GM06990 (cell line): ENCODE results near the gene ANKRD33B.

Experiments used
- DNase-seq: peaks from one replicate; pipeline ENCODE4 v3.0.0-alpha.2; 2011; ENCODE audit not compliant: insufficient read length; ENCODE audit errors: extremely low read depth
- H3K27me3 ChIP-seq: replicated peaks from 2 replicates; pipeline ENCODE4 v1.6.0; 2011; ENCODE audit warnings: low read length; ENCODE audit not compliant: control insufficient read depth, insufficient read depth
- H3K36me3 ChIP-seq: 2 replicates; pipeline ENCODE4 v1.5.1; 2011; ENCODE audit warnings: low read length; ENCODE audit not compliant: control insufficient read depth, insufficient read depth
- H3K4me3 ChIP-seq: replicated peaks from 2 replicates; pipeline ENCODE4 v1.5.1; 2011; ENCODE audit warnings: low read depth, mild to moderate bottlenecking, control low read depth, low read length
- CTCF ChIP-seq: IDR thresholded peaks from 2 replicates; pipeline ENCODE4 v1.5.1; 2011; ENCODE audit warnings: low read length, control low read depth, mild to moderate bottlenecking, inconsistent platforms; ENCODE audit not compliant: insufficient read depth, poor library complexity, severe bottlenecking

ANKRD33B gene

GRCh38 chr5:10585518-10585915, 21.6 kb downstream of the ANKRD33B start:
- H3K4me3 ChIP-seq: no peak overlapping the region
- no peak for DNase-seq
- no peak for TF ChIP-seq CTCF
- no peaks in the 10 kb centered on the region for H3K27me3 ChIP-seq
- H3K36me3 ChIP-seq: peaks cover 6% of the 10 kb centered on the region

GRCh38 chr5:10586008-10586407, 22.1 kb downstream of the ANKRD33B start:
- H3K36me3 ChIP-seq: peaks cover 6% of the 10 kb centered on the region
- no peak overlapping the region for H3K4me3 ChIP-seq
- no peaks in the 10 kb centered on the region for H3K27me3 ChIP-seq
- no peak for TF ChIP-seq CTCF
- DNase-seq: no peak

- no peaks in the 10 kb centered on the region for H3K27me3 ChIP-seq
- peaks cover 6% of the 10 kb centered on the region for H3K36me3 ChIP-seq
- no peak for TF ChIP-seq CTCF
- no peak overlapping the region for H3K4me3 ChIP-seq
- DNase-seq: no peak
Measured at GRCh38 chr5:10586555-10586954, 22.7 kb downstream of the ANKRD33B start.

GRCh38 chr5:10588109-10588775, 24.4 kb downstream of the ANKRD33B start:
- TF ChIP-seq CTCF: no peak
- peaks cover 3% of the 10 kb centered on the region; the same call in 1 of the 2 replicates for H3K36me3 ChIP-seq
- no peaks in the 10 kb centered on the region for H3K27me3 ChIP-seq
- DNase-seq: no peak
- no peak overlapping the region for H3K4me3 ChIP-seq

GRCh38 chr5:10588779-10589447, 25.0 kb downstream of the ANKRD33B start:
- no peak for TF ChIP-seq CTCF
- no peak for DNase-seq
- H3K36me3 ChIP-seq: peaks cover 3% of the 10 kb centered on the region; the same call in 1 of the 2 replicates
- no peaks in the 10 kb centered on the region for H3K27me3 ChIP-seq
- H3K4me3 ChIP-seq: no peak overlapping the region; the same call in 1 of the 2 replicates
